Activated T-cell treated with anti-CD3 and anti-CD28 coated beads, Interleukin-2, amount 50 U/mL, for 72 hours (primary cell): Measurements from ENCODE around the gene CEP135. TPM values are rescaled to one million over a fixed set of nuclear protein-coding genes. Genes with fewer than 3 reads are reported as not detected.

ENCODE experiments used
- ATAC-seq, 2 donors: fragments of 150-1000 bp; cut with Tn5 transposase; replicated peaks in 1 of 2; 2 replicates each; pipeline ENCODE4 v1.10.0; 2021; ENCODE audit warnings: moderate library complexity in 2 of 2, mild to moderate bottlenecking in 1 of 2
- DNase-seq, 2 donors: peaks; one replicate each; pipeline ENCODE4 v3.0.0; 2021 to 2022; ENCODE audit warnings: mixed read lengths in 1 of 2
- H3K27ac Mint-ChIP-seq: one replicate; pipeline ENCODE4 v1.8.0; 2022; ENCODE audit warnings: mild to moderate bottlenecking, moderate library complexity, mixed read lengths
- H3K27me3 Mint-ChIP-seq: one replicate; pipeline ENCODE4 v1.8.0; 2022; ENCODE audit warnings: low read depth, mixed read lengths
- H3K36me3 Mint-ChIP-seq, 2 donors: one replicate each; pipeline ENCODE4 v1.8.0; 2022; ENCODE audit warnings: mixed read lengths in 2 of 2, mild to moderate bottlenecking in 1 of 2; ENCODE audit not compliant: insufficient read depth in 2 of 2
- H3K4me1 Mint-ChIP-seq: one replicate; pipeline ENCODE4 v1.8.0; 2022; ENCODE audit warnings: low read depth, mixed read lengths
- H3K4me3 Mint-ChIP-seq, 2 donors: one replicate each; pipeline ENCODE4 v1.8.0; 2022; ENCODE audit warnings: mild to moderate bottlenecking in 2 of 2, mixed read lengths in 2 of 2, moderate library complexity in 2 of 2
- H3K9me3 Mint-ChIP-seq, 2 donors: one replicate each; pipeline ENCODE4 v1.8.0; 2022; ENCODE audit warnings: mixed read lengths in 2 of 2
- total RNA-seq, 2 donors: library from RNA; stranded (reverse); gene quantifications; one replicate each; pipeline ENCODE4 v1.2.3, GENCODE V29; 2022

Gene CEP135
- total RNA-seq, 2 donors from 2014 or later: 19.5 to 23.1 TPM

GRCh38 chr4:56050625-56051024, 101.9 kb downstream of the CEP135 start:
- ATAC-seq: no peak
- Mint-ChIP-seq H3K36me3 (no peaks in the 10 kb centered on the region), H3K9me3 (no peaks in the 10 kb centered on the region), H3K4me1 (peaks cover 22% of the 10 kb centered on the region), H3K27me3 (peaks cover 34% of the 10 kb centered on the region), H3K4me3 (peak overlapping the region; percentile 87 to 90), H3K27ac (no peak overlapping the region)
- DNase-seq: no peak

DNA sequence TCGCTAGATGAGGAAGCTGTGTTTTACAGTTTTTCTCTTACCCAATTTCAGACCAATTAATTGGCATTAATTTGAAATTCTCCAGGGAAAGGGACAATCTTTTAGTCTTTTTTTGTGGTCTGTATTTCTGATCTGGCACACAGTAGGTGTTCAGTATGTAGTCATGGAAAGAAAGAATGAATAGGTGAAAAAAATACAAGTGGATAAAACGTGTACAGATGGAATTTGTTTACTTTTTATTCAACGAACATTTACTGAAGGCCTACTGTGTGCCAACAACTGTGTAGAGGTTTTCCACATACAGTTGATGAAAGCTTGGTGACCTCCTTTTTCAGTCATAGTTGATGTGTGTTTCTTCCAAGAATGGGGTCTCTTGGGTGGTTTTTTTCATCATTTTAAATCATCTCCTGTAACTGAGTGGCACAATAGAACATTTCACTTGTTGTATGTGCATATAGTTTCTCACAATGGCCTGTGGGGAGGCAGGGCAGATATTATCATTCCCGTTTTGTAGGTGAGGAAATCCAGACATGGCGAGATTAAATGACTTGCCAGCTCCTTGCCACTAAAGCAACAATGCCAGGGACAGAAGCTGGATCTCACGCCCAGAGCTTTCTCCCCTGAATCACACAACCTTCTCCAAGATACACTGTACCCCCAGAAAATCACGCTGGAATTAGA, 102.4 kb downstream of the CEP135 start:
- no peak for ATAC-seq
- Mint-ChIP-seq H3K4me3 (no peak overlapping the region), H3K27me3 (peaks cover 29% of the 10 kb centered on the region), H3K36me3 (no peaks in the 10 kb centered on the region), H3K27ac (no peak overlapping the region), H3K4me1 (peaks cover 22% of the 10 kb centered on the region), H3K9me3 (no peaks in the 10 kb centered on the region)
- no peak for DNase-seq

GRCh38 chr4:56051710-56052075, 102.9 kb downstream of the CEP135 start:
- no peak for DNase-seq
- H3K27me3 Mint-ChIP-seq: peaks cover 27% of the 10 kb centered on the region
- no peaks in the 10 kb centered on the region for H3K36me3 Mint-ChIP-seq
- H3K27ac Mint-ChIP-seq: no peak overlapping the region
- no peak for ATAC-seq
- no peaks in the 10 kb centered on the region for H3K9me3 Mint-ChIP-seq
- H3K4me1 Mint-ChIP-seq: peaks cover 22% of the 10 kb centered on the region
- no peak overlapping the region for H3K4me3 Mint-ChIP-seq

DNA sequence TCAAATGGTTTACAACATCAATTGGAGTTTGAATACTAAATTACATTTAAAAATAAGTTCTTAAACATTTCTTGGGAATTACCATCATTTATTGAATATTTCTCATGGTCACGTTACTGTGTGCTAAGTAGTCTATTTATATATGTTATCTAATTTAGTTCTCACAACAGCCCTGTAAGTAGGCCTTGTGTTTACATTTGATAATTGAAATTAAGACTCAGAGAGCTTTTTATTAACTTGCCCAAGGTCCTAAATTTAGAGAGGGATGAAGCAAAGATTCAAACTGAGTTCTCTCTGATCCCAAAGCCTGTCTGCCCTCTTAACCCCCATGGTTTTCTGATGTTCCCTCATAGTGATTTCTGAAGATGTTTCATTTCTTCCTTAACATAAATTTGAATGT, 103.7 kb downstream of the CEP135 start:
- Mint-ChIP-seq H3K4me1 (peaks cover 22% of the 10 kb centered on the region), H3K9me3 (no peaks in the 10 kb centered on the region), H3K36me3 (no peaks in the 10 kb centered on the region), H3K4me3 (no peak overlapping the region), H3K27me3 (peaks cover 27% of the 10 kb centered on the region), H3K27ac (no peak overlapping the region)
- ATAC-seq (no peak), DNase-seq (no peak)

GRCh38 chr4:56052966-56053365, 104.2 kb downstream of the CEP135 start:
- ATAC-seq (no peak), DNase-seq (no peak)
- H3K27me3 Mint-ChIP-seq: peaks cover 27% of the 10 kb centered on the region
- no peak overlapping the region for H3K27ac Mint-ChIP-seq
- no peaks in the 10 kb centered on the region for H3K9me3 Mint-ChIP-seq
- H3K36me3 Mint-ChIP-seq: no peaks in the 10 kb centered on the region
- H3K4me3 Mint-ChIP-seq: no peak overlapping the region
- H3K4me1 Mint-ChIP-seq: peaks cover 22% of the 10 kb centered on the region

DNA sequence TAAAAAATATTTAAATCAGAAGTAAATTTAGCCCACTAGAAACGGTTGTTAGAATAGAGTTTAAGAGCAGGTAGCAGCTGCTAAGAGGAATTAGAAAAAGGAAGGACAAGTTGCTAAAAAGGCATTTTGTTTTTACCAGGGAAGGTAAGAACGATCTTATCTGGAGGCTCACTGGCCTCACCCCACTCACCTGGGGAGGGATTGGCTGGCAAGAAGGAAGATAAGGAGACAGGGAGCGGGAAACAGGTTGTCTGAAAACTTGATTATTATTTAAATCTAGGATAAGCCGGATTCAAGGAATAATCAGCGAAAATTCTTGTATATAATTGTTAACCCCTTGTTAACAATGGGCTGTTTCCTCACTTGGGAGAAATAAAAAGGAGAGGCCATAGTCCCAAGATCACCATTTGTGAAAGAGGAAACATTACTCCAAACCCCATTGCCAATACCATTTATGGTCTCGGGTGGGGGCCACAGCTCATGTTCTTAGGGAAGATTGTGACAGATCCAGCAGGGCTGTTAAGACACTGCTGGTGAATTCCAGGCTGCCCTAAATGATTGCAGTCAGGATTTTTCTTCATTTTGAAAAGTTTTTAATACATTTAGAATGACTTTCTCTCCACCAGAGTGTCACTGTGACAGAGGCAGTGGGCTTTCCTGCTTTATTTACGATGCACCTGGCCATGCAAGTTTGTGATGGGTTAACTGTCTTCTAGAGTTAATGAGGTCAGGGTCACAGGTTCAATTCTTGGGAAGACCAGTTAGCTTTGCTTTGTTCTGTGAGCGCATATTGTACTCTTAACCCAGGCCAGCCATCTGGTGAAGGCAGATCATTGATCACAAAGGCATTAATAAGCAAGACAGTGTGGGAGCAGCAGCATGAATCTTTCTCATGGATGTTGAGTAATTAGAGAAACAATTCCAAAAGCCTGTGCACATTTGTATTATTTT, 106.6 kb downstream of the CEP135 start:
- Mint-ChIP-seq H3K4me3 (no peak overlapping the region), H3K9me3 (no peaks in the 10 kb centered on the region), H3K4me1 (peaks cover 8% of the 10 kb centered on the region), H3K36me3 (no peaks in the 10 kb centered on the region), H3K27ac (no peak overlapping the region), H3K27me3 (peaks cover 20% of the 10 kb centered on the region)
- DNase-seq (no peak), ATAC-seq (no peak)

- H3K9me3 Mint-ChIP-seq: no peaks in the 10 kb centered on the region
- no peaks in the 10 kb centered on the region for H3K36me3 Mint-ChIP-seq
- DNase-seq (no peak), ATAC-seq (no peak)
- H3K4me1 Mint-ChIP-seq: peaks cover 4% of the 10 kb centered on the region
- H3K4me3 Mint-ChIP-seq: no peak overlapping the region
- no peak overlapping the region for H3K27ac Mint-ChIP-seq
- H3K27me3 Mint-ChIP-seq: peaks cover 13% of the 10 kb centered on the region
Observed at GRCh38 chr4:56055991-56056390, 107.2 kb downstream of the CEP135 start.

- Mint-ChIP-seq H3K36me3 (no peaks in the 10 kb centered on the region), H3K4me3 (no peak overlapping the region), H3K27me3 (peaks cover 7% of the 10 kb centered on the region), H3K9me3 (no peaks in the 10 kb centered on the region), H3K4me1 (no peaks in the 10 kb centered on the region), H3K27ac (no peak overlapping the region)
- ATAC-seq (no peak), DNase-seq (no peak)
Observed at GRCh38 chr4:56058555-56058954, 109.8 kb downstream of the CEP135 start.

GRCh38 chr4:56060036-56060435, 111.3 kb downstream of the CEP135 start:
- peaks cover 2% of the 10 kb centered on the region for H3K27me3 Mint-ChIP-seq
- DNase-seq (no peak), ATAC-seq (no peak)
- no peaks in the 10 kb centered on the region for H3K4me1 Mint-ChIP-seq
- no peaks in the 10 kb centered on the region for H3K9me3 Mint-ChIP-seq
- H3K36me3 Mint-ChIP-seq: no peaks in the 10 kb centered on the region
- no peak overlapping the region for H3K27ac Mint-ChIP-seq
- H3K4me3 Mint-ChIP-seq: no peak overlapping the region

DNA sequence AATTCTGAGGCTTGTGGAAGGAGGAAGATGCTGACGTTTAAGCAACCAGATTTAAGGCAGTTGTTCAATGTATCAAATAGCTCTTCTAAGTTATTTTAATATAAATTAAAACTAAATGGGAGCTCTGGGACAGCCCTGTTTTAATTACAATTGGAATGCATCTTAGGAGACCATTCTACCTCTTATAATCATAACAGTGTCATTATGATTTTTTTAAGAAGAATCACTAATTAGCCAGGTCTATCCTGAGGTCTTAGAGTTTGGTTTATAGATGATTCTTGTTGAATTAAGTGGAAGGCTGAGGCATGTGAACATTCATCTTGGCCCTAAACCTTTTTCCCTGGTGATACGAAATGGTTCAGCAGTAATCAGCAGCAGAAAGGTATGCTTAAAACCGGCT, 113.4 kb downstream of the CEP135 start:
- Mint-ChIP-seq H3K27me3 (no peaks in the 10 kb centered on the region), H3K36me3 (no peaks in the 10 kb centered on the region), H3K27ac (no peak overlapping the region), H3K9me3 (no peaks in the 10 kb centered on the region), H3K4me1 (no peaks in the 10 kb centered on the region), H3K4me3 (no peak overlapping the region)
- no peak for DNase-seq
- ATAC-seq: no peak

- Mint-ChIP-seq H3K36me3 (no peaks in the 10 kb centered on the region), H3K27ac (no peak overlapping the region), H3K4me3 (no peak overlapping the region), H3K4me1 (no peaks in the 10 kb centered on the region), H3K27me3 (no peaks in the 10 kb centered on the region), H3K9me3 (no peaks in the 10 kb centered on the region)
- ATAC-seq: no peak
- DNase-seq: no peak
Observed at GRCh38 chr4:56062526-56063145, 113.9 kb downstream of the CEP135 start.

GRCh38 chr4:56066493-56066892, 117.7 kb downstream of the CEP135 start:
- H3K4me3 Mint-ChIP-seq: no peak overlapping the region
- no peak overlapping the region for H3K27ac Mint-ChIP-seq
- DNase-seq: no peak
- H3K27me3 Mint-ChIP-seq: no peaks in the 10 kb centered on the region
- H3K36me3 Mint-ChIP-seq: no peaks in the 10 kb centered on the region
- no peak for ATAC-seq
- H3K4me1 Mint-ChIP-seq: no peaks in the 10 kb centered on the region
- H3K9me3 Mint-ChIP-seq: no peaks in the 10 kb centered on the region

- H3K4me1 Mint-ChIP-seq: no peaks in the 10 kb centered on the region
- no peaks in the 10 kb centered on the region for H3K36me3 Mint-ChIP-seq
- ATAC-seq (no peak), DNase-seq (no peak)
- no peak overlapping the region for H3K27ac Mint-ChIP-seq
- H3K9me3 Mint-ChIP-seq: no peaks in the 10 kb centered on the region
- no peak overlapping the region for H3K4me3 Mint-ChIP-seq
- no peaks in the 10 kb centered on the region for H3K27me3 Mint-ChIP-seq
Observed at GRCh38 chr4:56067826-56068225, 119.1 kb downstream of the CEP135 start.
